ENCODE measurements around the gene TTC28. TPM values are rescaled to one million over a fixed set of nuclear protein-coding genes. Genes with fewer than 3 reads are reported as not detected.

Gene TTC28
- total RNA-seq, 2 donors from 2014 or later: 29.2 to 74.6 TPM

- DNase-seq (ENCODE audit: low spot score): no peak
- H3K27ac ChIP-seq: no peak overlapping the region
- no peaks in the 10 kb centered on the region for H3K27me3 ChIP-seq (replicated peaks; ENCODE audit: insufficient read depth)
- no peak for TF ChIP-seq POLR2AphosphoS5 (IDR thresholded peaks at IDR 0.05)
- TF ChIP-seq POLR2A (IDR thresholded peaks at IDR 0.05): no peak
- TF ChIP-seq, protein P1, sequence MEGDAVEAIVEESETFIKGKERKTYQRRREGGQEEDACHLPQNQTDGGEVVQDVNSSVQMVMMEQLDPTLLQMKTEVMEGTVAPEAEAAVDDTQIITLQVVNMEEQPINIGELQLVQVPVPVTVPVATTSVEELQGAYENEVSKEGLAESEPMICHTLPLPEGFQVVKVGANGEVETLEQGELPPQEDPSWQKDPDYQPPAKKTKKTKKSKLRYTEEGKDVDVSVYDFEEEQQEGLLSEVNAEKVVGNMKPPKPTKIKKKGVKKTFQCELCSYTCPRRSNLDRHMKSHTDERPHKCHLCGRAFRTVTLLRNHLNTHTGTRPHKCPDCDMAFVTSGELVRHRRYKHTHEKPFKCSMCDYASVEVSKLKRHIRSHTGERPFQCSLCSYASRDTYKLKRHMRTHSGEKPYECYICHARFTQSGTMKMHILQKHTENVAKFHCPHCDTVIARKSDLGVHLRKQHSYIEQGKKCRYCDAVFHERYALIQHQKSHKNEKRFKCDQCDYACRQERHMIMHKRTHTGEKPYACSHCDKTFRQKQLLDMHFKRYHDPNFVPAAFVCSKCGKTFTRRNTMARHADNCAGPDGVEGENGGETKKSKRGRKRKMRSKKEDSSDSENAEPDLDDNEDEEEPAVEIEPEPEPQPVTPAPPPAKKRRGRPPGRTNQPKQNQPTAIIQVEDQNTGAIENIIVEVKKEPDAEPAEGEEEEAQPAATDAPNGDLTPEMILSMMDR (IDR thresholded peaks at IDR 0.05): no peak
- no peak overlapping the region for H3K4me3 ChIP-seq
- H3K4me1 ChIP-seq (replicated peaks): no peaks in the 10 kb centered on the region
- no peaks in the 10 kb centered on the region for H3K9me3 ChIP-seq
- 21% methylated on average over 1 of the region's 1 CpG for WGBS
- intact Hi-C loops (cut with DNase I): no loop called here
- H3K36me3 ChIP-seq: no peaks in the 10 kb centered on the region
Measured at GRCh38 chr22:28398981-28399380, 280.7 kb downstream of the TTC28 start.

- no peaks in the 10 kb centered on the region for H3K27me3 ChIP-seq (replicated peaks; ENCODE audit: insufficient read depth)
- H3K36me3 ChIP-seq: no peaks in the 10 kb centered on the region
- intact Hi-C loops (cut with DNase I): no loop called here
- no peak overlapping the region for H3K4me3 ChIP-seq
- H3K4me1 ChIP-seq (replicated peaks): no peaks in the 10 kb centered on the region
- H3K27ac ChIP-seq: no peak overlapping the region
- TF ChIP-seq POLR2A (IDR thresholded peaks at IDR 0.05): no peak
- TF ChIP-seq, protein P1 (IDR thresholded peaks at IDR 0.05): no peak
- TF ChIP-seq POLR2AphosphoS5 (IDR thresholded peaks at IDR 0.05): no peak
- no peak for DNase-seq (ENCODE audit: low spot score)
- H3K9me3 ChIP-seq: no peaks in the 10 kb centered on the region
Measured at GRCh38 chr22:28398355-28398754, 281.3 kb downstream of the TTC28 start.

- Histone ChIP-seq H3K36me3 (no peaks in the 10 kb centered on the region), H3K4me3 (no peak overlapping the region), H3K9me3 (no peaks in the 10 kb centered on the region), H3K27me3 (replicated peaks; ENCODE audit: insufficient read depth) (no peaks in the 10 kb centered on the region), H3K4me1 (replicated peaks) (no peaks in the 10 kb centered on the region), H3K27ac (no peak overlapping the region)
- DNase-seq (ENCODE audit: low spot score): no peak
- TF ChIP-seq POLR2A (IDR thresholded peaks at IDR 0.05): no peak
- intact Hi-C loops (cut with DNase I): no loop called here
- WGBS: 77% methylated on average over 4 of the region's 4 CpGs
Measured at GRCh38 chr22:28397306-28397705, 282.3 kb downstream of the TTC28 start.

GRCh38 chr22:28395920-28396753, 283.5 kb downstream of the TTC28 start:
- Histone ChIP-seq H3K27me3 (replicated peaks; ENCODE audit: insufficient read depth) (no peaks in the 10 kb centered on the region), H3K4me3 (no peak overlapping the region), H3K4me1 (replicated peaks) (no peaks in the 10 kb centered on the region), H3K9me3 (no peaks in the 10 kb centered on the region), H3K36me3 (no peaks in the 10 kb centered on the region), H3K27ac (no peak overlapping the region)
- TF ChIP-seq POLR2A (IDR thresholded peaks at IDR 0.05) (no peak), POLR2AphosphoS5 (IDR thresholded peaks at IDR 0.05) (no peak)
- TF ChIP-seq, protein P1 (IDR thresholded peaks at IDR 0.05): no peak
- WGBS: 44% methylated on average over 2 of the region's 2 CpGs
- no peak for DNase-seq (ENCODE audit: low spot score)
- intact Hi-C loops (cut with DNase I): no loop called here

DNA sequence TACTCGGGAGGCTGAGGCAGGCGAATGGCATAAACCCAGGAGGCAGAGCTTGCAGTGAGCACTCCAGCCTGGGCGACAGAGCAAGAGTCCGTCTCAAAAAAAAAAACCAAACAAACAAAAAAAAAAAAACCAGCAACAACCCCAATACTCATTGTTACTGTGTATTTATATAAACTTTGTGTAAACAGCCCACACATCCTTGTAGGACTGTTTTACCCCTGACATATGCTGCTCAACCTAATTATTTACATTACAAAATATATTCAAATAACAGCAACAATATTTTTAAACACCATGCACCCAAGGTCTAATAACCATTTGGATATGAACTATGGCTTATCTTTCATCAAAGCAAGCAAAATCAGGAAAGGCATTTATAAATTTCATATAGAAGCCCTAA, 284.1 kb downstream of the TTC28 start:
- Histone ChIP-seq H3K4me3 (no peak overlapping the region), H3K27me3 (replicated peaks; ENCODE audit: insufficient read depth) (no peaks in the 10 kb centered on the region), H3K27ac (no peak overlapping the region), H3K9me3 (no peaks in the 10 kb centered on the region), H3K4me1 (replicated peaks) (no peaks in the 10 kb centered on the region), H3K36me3 (no peaks in the 10 kb centered on the region)
- WGBS: 85% methylated on average over 4 of the region's 4 CpGs
- no peak for DNase-seq (ENCODE audit: low spot score)
- TF ChIP-seq POLR2AphosphoS5 (IDR thresholded peaks at IDR 0.05) (no peak), POLR2A (IDR thresholded peaks at IDR 0.05) (no peak)
- TF ChIP-seq, protein P1 (IDR thresholded peaks at IDR 0.05): no peak
- intact Hi-C loops (cut with DNase I): no loop called here
